ENCODE measurements around the gene ANKRD23.
A peak's percentile ranks its signal among the peaks of the same experiment; 100 is the strongest.
"Not testable (repeated sequence)": the region's sequence is repeated elsewhere in the genome, so short reads cannot be mapped to it uniquely, and the experiment has no call there.

ANKRD23 gene

DNA sequence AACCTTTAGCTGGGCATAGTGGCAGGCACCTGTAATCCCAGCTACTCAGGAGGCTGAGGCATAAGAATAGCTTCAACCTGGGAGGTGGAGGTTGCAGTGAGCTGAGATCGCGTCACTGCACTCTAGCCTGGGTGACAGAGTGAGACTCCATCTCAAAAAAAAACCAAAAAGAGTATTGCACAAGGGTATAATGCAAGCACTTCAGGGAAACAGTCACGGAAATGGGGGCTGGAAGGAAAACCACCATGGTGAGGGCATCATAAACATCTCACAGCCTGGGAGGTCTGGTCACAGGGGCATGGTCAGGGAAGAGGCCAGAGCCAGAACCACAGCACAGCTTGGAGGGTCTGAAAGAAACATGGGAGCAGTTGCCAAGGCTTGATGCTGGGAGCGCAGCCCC lies 19.2 kb upstream of the ANKRD23 start:
- not testable (repeated sequence) for DNase-seq

DNA sequence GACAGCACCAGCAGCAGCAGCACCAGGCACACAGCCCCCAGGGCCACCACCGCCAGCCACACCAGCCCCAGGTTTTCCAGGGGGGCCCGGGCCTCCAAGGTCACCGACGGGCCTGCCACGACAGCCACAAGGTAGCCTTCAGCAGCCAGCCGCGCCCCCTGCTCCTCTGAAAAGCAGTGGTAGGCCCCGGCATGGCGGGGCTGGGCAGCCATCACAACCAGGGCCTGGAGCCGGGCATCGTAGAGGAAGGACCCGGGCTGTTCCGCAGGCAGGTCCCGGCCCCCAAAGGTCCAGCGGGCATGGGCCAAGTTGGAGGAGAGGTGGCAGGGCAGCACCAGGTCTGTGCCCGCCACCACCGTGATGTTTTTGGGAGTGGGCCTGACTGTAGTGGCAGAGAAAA lies 17.3 kb upstream of the ANKRD23 start:
- DNase-seq, result no peak

DNA sequence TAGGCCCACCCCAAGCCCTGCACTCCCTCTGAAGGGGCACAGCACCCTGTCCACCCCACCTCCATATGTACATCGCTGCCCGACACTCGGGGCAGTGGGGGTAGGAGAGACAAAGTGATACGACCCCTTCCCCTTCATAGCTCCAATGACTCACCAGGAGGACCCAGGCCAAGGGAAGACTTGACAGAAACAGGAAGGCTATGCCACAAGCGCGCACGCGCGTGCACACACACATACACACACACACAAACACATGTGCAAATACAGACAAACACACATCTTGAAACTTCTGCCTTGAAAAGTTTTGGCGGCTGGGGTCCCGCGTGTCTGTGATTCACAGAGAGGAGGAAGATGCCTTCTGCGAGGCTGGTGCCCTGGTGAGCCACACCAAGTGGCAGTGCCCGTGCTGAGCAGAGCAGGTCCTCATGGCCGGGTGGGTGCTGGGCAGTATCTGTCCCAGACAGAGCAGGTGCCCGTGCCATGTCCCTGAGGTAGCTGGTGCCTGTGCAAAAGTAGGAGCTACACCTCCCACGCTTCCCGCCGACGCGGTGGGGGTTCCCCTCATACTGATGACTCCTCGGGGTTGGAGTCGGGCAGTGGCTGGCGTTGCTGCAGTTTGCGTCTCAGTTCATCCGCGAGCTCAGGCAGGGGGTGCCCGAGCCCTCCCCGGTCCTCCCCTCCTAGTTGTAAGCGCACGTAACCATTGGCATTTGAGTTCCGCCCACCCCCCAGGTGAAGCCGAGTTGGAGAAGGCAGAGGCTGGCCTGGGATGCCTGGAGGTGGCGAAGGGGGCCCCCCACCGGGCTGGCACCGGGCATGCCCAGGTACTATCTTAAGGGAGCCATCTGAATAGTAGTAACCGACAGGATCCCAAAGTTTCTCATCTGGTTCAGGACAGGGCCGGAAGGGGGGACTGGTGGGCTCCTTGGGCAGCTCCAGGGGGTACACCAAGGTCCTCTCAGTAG lies 16.5 kb upstream of the ANKRD23 start:
- no peak for DNase-seq

DNA sequence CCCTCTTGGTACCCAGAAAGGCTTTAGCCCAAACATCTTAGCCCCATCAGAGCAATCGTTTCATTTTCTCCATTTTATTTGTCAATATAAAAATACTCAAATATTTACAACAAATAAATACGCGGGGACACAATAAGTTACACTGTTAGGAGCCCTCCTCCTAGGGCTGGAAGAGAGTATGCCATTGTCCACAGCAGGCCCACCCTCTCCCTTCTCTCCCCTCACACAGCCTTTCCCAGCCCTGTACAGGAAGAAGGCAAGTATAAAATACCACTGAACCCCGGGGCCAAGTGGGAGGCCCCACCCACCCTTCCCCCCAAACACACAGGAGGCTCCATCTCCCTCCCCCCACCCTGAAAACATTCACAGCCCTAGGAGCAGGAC lies 15.9 kb upstream of the ANKRD23 start:
- DNase-seq, result no peak

DNA sequence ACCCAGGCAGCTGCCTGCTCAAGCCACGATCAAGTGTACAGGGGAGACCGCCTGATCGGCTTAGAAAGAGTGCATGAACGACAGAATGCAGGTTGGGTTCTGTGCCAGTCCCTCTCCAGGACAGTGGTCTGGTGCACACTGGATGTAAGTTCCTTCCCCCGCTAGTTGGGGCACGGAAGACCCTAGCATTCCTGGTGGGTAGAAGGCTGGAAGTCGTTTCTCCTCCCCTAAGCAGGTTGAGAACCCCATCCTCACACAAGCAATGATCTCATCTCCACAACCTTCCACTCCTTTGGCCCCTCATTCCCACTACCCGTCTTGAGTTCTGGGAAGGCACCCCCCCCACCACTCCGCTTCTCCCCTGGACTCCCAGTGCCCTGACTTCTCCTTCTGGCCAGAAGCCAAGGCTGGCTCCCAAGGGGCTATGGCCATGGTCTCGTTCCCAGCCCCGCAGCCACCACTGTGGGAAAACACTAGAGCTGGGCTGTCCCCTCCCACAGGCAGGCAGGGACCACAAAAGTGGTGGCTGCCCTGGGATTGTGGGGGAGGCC lies 15.4 kb upstream of the ANKRD23 start:
- no peak for DNase-seq

DNA sequence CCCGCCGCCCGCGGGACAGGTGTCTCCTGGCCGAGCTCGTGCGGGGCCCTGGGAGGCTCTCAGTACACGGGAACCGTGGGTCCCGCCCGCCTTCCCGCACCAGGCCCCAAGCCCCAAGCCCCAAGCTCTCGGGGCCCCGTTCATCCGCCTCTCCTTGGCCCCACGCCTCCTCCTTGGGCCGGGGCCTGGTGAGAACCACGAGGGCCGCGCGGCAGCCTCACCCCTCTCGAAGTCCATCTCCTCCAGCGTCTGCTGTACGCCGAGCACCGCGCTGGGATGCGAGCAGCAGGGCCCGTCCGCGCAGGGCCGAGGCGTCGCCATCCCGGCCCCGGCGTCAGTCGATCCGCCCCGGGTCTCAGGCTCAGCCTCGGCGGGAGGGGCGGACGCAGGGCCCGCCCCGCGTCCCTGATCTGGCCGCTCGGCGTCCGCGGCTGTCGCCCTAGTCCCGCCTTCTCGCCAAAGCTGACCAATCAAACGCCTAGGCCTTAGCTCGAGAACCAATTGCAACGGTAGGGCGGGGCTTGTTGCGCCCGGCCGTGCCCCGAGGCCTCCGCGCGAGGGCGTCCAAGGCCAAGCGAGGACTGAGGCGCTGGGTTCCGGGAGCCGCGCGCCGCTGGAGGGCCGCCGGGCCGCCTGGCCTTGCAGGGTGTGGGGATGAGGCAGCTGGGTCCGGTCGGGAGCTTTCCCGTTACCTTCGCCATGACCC lies 14.0 kb upstream of the ANKRD23 start, which contains the start of gene ANKRD39:
Gene ANKRD39 (minus strand): TSS at position 350 of the 706 bp plus-strand sequence. CDS start 29 bp downstream, at position 321.
- DNase-seq, result peak; percentile 97

DNA sequence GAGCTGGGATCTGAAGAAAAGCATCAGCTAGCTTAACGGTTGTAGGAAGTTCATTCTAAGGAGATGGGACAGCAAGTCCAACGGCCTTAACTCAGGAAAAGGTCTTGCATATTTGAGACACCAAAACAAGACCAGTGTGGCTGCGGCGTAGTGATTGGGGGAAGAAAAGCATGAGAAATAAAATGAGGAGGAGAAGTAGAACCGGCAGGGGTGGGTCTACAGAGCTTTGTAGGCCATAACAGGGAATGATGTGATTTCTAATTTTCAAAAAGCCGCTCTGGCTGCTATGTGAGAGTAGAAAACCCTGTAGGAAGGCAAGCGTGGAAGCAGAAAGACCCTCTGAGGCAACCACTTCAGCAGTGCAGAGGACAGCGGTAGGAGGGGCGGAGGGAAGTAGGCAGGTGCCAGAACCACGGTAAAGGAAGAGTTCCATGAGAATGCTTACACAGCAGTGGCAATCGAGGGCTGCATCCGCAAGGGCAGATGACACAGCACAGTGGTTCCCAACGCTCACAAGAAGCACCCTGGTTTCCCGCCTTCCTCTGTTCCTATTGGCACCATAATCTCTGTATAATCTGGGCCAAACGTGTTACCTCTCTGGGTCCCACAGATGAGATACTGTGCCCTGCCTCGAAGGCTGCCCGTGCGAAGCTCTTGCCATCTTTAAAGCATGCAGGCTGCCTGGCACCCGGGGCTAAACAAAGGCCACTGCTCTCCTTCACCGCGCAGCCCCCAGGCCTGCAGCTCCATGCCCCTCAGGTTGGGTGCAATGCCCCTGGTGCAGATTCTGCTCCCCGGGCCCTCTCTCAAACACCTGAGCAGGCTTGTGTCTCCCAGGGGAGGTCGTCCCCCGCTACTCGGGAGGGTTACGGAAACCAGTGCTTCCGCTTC lies 13.2 kb upstream of the ANKRD23 start:
- DNase-seq, result peak; percentile 62

DNA sequence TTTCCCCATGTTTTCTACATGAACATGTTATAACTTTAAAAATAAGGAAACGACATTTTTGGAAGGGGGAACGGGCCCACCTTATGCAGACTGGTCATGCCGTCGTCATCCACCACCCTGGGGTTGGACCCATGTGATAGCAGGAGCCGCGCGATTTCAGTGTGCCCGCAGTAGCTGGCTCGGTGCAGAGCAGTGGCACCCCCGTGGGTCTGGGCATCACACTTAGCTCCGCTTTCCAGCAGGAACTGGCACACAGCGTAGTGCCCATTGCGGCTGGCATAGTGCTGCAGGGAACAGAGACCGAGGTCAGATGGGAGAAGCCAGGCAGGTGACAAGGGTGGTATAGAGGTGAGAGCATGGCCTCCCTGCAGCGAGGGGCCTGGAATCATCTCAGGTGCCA lies 9.5 kb upstream of the ANKRD23 start:
- no peak for DNase-seq

DNA sequence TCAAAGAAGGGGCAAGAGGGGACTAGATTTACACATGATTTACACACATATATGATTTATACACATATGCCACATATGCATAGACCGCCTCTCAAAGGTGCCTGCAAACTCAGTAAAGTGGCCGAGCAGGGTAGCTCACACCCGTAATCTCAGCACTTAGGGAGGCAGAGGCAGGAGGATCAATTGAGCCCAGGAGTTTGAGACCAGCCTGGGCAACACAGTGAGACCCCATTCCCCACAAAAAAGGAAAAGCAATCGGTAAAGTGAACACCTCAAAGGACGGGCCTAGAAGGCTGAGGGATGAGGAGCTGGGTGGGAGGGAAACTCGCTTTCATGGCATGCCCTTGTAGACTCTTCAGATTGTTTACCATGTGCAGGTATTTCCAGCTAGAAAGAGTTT lies 8.8 kb upstream of the ANKRD23 start:
- DNase-seq, result no peak

DNA sequence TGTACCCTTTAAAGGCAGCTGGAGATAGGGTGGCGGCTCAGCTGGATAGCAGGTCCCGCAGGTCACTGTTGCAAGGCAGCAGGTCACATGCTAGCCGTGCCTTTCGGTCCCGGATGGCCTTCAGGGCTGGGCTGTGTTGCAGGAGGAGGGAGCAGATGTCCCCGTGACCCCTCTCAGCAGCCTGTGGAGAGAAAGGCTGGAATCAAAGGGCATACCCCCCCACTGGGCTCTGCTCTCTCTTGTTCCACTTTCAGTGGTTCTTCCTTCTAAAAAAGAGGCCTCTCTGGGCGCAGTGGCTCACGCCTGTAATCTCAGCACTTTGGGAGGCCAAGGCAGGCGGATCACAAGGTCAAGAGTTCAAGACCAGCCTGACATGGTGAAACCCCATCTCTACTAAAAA lies 4.4 kb upstream of the ANKRD23 start:
- DNase-seq, result no peak

DNA sequence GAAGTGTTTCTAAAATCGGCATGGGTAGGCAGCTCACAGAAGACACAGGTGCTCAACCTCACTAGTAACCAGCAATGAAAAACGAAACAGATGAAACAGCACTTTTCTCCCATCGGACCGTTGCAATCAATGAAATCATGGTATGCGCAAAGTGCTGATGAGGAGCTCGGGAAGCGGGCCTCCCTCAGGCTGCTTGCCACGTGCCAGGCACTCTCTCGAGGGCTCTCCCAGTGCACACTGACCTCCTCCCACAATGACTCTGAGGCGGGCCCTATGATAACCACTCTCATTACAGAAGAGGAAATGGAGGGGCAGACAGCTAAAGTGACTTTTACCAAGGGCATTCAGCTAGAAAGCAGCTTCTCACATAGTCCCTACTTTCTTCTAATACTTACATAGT lies 3.8 kb upstream of the ANKRD23 start:
- no peak for DNase-seq

DNA sequence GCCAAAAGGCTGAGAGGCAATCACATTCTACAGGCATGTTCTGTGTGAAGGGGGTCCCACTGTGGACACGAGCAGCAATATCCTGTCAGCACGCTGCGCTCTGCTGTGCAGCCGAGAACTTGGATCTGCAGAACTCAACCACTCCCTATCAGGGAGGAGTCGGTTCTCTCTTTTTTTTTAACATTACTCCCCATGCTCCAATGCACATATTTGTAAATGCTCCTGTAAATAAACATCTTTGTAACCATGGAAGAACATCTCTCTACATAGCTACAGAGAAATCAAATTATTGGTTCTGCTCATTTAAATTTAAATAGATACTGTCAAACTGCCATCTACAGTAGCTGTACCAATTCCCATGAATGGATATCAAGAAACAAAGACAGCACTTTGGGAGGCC lies 3.0 kb upstream of the ANKRD23 start:
- no peak for DNase-seq

DNA sequence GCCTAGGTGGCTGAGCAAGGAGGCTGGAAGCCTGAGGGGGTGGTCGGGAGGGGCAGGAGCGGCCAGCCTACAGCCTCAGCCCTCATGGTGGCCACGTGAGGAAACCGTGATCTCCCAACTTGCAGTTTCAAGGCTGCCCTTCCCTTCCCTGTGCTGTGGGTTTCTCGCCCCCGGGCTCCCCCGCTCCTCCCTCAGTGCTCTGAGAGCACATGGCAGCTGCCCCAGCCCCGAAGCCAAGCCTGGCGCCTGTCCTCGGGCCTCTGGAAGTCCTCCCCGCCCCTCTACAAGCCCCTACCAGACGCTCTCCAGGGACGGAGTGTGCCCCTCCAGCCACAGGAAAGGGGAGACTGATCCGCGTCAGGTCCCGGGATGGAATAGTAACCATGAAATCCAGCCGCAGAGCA lies 586 bp upstream of the ANKRD23 start:
- no peak for DNase-seq

DNA sequence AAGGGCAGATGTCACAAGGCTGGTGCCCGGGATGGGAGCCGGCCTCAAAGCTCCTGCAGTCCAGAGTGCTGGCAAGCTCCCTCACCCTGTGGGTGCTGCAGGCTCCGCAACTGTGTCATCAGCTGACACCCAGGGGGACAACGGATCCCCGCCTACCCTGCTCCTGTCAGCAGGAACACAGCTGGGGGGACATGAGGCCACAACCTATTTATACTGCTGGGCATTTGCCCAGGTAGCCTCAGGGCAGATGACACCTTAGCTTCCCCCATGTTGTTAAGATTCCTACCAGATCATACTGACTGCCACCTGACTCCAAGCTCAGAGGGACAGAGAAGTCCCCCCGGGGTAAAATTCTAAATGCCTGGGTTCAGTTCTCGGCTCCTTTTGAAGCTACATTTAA lies 1.2 kb downstream of the ANKRD23 start:
- no peak for DNase-seq

DNA sequence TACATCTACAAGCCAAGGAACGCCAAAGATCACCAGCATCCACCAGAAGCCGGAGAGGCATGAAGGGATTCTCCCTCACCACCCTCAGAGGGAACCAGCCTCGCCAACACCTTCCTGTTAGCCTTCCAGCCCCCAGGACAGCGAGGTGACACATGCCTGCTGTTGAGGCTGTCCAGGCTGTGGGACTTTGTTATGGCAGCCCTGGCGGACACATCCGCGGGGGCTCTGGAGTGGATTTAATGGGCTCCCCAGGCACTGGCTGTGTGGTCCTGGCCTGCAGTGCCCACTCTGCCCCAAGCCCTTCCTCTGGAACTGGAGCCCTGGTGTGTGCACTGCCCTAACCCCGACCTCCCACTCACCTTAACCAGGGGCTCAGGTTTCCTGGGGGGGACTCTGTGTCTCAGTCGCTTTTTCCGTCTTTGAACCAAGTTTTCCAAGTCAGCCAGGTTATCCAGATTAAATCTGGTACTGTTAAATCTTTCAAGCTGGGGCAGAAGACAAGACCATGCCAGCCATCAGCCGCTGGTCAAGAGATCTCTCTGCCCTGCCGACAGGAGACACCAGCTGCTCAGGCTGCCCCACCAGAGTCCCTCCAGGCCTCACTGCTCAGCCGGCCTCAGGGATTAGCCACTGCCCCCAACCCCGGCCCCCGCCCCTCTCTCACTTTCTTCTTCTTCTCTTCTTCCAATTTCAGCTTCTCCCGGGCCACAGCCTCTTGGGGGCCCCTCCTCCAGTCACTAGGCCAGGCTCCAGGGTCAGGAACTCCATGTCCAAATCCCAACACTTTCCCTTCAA lies 1.9 kb downstream of the ANKRD23 start:
- no peak for DNase-seq

DNA sequence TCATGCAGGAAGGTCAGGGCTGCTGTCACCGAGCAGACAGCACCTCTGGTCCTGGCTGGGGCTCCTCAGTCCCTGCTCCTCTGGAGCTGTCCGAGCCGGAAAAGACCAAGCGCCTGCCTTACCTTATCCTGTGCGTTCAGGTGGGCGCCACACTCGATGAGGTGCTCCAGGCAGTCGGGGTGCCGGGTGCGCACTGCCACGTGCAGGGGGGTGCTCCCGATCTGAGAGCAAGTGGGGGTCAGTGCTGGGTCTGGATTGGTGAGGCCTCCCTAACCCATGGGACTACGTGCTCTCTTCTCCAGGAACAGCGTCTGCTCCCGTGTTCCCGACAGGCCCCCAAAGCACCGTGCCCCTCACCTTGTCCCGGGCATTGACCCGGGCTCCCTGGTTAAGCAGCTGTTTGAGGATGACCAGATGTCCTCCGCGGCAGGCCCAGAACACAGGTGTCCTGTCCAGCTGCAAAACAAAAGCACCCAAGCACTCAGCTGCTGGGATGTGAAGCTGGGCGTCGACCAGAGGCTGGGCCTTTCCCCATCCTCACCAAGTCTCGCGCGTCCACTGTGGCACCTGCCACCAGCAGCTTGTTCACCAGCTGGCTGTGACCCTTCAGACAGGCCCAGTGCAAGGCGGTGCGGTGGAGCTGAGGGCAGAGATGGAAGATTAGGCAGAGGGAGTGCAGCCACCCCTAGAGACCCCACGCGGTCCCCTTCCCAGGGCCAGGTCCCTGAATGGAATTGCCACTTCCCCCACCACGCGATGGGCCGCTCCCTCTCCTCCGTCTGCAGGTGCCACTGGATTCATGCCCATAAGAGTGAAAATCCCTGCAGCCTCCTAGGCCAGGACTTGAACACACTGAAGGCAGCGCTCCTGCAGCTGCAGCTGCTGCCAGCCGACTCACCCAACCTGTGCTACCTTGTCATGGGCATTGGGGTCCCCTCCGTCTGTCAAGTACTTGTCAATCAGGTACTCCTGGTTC lies 3.7 kb downstream of the ANKRD23 start:
- DNase-seq, result no peak

DNA sequence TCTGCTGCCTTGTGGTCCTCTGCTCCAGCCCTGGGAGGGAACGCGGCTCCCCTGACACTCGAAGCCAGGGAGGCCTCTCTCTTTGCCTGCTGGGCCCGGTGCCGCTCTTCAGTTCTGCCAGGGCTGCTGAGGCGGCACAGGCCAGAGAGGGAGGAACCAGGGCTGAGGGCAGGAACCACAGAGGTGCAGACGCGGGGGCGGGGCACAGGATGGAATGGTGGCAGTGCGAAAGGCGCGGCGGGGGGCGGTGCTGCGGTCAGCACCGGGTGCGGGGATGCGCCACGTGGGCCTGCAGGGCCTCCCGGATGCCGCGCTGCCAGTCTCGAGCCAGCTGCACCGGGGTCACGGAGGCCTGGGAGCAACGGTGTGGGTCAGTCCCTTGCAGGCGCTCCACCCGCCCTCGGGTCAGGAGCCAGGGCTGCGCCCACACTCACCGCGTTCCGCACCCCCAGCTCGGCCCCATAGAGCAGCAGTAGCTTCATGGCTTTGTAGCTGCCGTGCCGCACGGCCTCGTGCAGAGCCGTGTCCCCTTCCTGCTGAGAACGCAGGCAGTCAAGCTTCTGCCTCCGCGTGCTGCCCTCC lies 4.4 kb downstream of the ANKRD23 start:
- peak; percentile 74 for DNase-seq

DNA sequence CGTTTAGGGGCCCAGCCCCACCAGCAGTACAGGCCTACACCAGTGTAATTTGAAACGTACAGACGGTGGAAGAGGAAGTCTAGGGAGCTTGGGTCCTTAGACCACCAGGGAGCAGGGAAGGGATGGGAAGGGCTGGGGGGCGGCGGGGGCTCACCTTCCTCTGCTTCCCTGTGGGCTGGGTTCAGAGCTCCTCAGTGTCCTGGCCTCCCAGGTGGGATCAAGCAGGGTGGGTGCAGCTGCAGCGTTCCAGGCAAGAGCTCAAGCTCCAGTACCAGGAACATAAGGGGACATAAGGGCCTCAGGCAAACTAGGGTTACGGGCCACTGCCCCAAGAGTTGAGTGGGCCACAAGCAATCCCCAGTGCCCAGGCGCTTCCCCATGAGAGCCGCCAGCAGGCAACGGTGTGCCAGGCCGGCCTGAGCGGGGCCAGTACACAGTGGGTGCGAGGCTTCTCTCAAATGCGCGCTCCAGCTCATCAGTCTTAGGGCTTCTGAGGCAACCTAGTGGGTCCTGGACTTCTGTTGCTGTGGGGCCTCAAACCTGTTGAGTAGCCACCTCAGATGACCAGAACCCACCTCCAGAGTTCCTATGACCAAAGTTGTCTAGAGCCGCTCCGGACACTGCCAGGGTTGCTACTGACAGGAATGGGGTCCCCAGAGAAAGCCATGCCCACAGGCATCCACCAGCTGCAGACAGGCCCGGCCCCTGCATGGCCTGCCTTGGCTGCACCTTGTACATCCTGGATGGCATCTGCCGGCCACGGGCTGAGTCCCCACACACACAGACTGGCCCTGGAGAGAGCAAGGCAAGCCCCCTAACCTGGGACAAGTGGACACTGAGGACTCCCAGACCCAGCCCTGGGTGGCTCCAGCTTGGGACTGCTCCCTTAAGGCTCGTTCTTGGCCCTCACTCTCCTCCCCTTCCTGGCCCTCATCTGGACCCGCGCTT lies 5.2 kb downstream of the ANKRD23 start:
- DNase-seq, result no peak

DNA sequence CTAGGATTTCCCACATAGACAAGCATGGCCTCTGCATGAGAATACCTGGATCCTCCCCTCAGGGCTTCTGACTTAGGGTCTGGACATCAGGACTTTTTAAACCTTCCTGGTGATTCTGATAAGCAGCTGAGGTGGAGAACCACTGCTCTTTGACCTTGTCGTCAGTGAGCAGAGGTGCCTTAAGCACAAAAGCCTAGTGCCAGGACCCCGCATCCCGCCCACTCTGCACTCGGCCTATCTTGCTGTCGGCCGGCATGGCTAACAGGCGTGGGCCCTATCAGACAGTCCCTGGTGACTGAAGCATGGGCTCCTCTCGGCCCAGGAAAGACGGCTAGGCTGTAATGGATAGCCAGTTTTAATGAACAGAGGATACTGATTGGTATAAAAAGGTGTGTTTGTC lies 6.2 kb downstream of the ANKRD23 start:
- no peak for DNase-seq
